GM18507 (cell line): ENCODE results near the gene KIF26B.

Experiments
- DNase-seq: peaks from one replicate; pipeline ENCODE4 v3.0.0; 2011; ENCODE audit warnings: low read depth; ENCODE audit not compliant: insufficient read length; ENCODE audit errors: extremely low spot score
- FAIRE-seq: peaks from 2 replicates; lab custom pipeline; 2011; peaks lifted over from hg19 to GRCh38; lab: Jason Lieb, UNC

KIF26B gene

DNA sequence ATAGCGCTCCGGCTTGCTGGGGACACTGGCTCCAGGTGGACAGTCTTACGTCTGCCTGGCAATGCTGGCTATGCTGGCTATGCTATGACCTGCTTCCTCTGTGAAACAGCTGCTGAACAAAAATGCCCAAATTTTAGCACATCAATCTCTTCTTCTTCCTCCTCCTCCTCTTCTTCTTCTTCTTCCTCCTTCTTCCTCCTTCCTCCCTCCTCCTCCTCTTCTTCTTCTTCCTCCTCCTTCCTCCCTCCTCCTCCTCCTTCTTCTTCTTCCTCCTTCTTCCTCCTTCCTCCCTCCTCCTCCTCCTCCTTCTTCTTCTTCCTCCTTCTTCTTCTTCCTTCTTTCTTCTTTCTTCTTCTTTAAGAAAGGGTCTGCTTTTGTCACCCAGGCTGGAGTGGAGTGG is 401.3 kb downstream of the KIF26B start:
- FAIRE-seq = no peak
- no peak for DNase-seq

DNA sequence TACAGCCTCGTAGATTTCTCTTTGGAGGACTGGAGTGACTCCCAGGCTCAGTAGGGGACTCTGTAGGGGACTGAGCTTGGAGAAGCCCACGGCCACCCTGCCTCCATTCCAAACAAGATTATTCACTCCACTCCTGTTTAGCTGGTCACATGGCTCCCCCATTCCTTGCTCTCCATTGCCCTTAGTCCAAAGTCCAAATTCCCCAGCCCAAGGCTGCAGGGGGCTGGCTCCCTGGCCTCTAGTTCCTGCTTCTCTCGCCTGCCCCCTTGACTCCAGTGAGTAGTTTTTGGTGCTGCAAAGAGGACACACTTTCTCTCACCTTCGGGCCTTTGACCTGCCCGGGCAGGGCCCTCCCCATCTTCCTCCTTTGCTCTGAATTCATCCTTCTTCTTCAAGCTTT is 403.3 kb downstream of the KIF26B start:
- FAIRE-seq (no peak), DNase-seq (no peak)

DNA sequence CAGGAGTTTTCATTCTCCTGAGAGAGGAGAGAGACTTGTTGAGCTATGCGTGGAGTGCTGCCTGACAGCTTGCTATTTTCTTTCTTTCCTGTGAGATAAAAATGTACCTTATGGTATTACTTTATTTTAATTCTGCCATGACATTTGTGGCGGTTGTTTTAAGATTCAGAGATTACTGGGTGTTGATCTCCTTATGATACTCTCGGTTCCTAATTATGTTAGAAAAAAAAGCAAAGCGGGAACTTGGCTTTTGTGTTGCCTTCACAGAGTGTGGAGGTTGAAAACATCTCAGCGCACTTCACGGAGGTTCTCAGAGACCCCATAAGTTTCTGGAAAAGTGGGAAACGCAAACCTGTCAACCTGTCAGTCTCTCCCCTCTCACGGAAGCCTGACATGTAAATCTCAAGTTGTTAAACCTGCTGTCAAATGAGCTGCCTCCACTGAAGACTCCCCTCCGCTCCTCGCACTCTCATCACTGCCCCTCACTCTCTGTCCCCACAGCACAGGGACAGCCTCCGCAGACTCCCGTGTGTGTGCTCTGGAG is 405.6 kb downstream of the KIF26B start:
- no peak for FAIRE-seq
- DNase-seq = no peak

DNA sequence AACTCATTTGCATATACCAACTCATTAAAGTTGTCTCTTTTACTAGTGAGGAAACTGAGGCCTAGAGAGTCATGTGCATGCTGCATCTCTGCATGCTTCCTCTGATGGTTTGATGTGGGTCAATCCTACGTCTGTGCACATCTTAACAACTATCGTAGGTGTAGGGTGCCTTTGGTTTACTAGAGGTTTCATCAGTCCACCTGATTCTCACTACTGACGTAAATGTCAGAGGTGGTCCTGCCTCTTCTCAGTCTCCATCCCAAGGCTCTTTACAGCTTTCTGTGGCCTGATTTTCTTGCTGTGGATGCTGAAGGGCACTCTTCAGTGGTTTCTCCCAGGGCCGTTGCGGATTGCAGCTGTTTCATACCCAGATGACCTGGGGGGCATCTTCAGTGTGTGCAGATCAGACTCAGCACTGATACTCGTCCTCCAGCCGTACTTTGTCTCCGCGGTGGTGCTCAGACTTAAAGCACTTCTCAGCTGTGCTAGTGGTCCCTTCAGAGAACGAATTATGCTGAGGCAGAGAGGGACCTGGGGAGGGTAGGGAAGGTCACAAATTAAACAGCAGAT is 407.0 kb downstream of the KIF26B start:
- FAIRE-seq = no peak
- DNase-seq = no peak

DNA sequence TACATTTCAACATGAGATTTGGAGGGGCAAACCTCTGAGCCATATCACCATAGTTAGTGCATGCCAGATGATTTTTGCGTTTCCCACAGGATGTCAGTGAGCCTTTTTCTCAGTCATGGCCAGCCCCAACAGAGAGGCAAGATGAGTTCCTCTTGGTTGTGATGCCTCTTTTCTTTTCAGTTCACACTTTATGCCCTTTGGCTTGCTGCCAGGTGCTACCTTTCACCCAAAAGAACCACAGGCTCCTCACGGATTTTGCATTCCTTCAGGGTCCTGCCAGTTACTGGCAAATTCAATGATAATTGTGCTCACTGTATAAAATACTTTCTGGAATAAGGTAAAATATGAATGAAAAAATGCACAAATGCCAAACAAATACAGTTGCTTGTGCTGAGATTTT is 411.3 kb downstream of the KIF26B start:
- DNase-seq = no peak
- no peak for FAIRE-seq

DNA sequence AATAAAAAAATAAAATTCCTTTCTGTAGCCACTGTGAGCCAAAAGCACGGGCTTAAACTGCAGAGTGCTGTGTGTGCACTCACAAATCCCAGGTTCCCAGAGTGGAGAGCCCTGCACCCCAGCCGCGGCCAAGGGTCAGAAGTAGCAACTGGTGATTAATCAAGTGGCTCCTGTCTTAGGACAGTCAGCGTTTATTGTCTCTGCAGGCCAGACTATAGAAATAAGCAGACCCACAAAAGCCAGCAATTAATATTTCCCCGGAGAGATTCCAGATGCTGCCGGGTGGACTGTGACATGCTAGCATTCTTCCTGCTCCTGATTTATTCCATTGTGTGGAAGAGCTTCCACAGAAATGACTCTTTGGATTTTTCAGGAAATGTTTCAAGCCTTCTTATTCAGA is 412.2 kb downstream of the KIF26B start:
- DNase-seq (no peak), FAIRE-seq (no peak)

DNA sequence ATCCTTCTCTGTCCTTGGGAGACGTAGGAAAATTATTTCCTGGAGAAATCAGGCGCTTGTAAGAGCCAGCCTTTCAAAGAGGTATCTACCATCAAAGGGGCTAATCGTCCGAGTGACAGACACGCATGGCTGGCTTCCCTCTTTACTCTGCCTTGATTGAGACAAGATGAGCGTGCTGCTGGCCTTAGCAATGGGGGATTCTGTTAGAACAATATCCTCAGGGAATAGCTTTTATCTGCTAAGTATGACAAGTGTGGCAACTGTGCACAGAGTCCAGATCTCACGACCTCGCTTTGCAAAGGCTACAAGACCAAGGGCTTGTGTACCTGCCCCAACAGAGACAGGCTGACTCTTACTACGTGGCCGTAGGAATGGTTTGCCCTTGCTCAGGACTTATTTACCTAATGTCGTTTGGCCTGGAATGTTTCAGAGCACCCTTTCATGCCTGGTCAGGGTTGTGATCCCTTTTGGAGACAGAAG is 417.1 kb downstream of the KIF26B start:
- no peak for DNase-seq
- FAIRE-seq = no peak

DNA sequence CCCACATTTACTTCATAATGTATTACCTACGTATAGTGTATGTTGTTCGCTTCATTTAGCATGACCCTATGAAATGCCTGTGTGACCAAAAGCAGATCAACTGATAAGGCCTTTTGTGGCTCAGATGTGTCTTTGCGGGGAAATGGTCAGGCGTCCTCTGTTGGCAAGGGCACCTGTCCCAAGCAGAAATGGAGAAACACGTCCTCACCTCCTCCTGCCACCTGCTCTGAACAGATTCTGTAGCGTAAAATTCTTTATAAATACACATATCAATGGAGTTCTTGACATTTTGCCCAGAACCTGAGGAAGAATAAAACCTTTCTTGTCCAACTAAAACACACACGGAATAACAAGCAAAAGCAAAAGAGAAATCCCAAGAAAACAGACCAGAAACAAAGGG is 417.9 kb downstream of the KIF26B start:
- DNase-seq = no peak
- FAIRE-seq = no peak

DNA sequence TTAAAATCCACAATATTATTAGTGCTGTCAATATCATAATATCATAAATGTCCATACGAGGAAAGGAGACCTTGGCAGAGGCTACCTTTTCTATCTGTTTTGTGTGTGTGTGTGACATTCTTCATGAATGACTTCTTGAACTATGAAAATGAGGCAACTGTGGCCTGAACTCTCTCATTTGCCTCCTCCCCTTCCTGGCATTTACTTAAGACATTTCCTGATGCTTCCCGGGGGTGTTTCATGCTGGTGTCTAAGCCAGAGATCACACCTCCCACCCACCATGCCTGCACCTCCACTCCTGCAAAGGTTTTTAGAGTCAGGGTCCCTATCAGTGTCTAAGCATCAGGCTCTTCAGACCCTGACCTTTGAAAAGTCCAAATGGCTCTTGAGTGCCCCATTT is 420.9 kb downstream of the KIF26B start:
- FAIRE-seq (no peak), DNase-seq (no peak)

DNA sequence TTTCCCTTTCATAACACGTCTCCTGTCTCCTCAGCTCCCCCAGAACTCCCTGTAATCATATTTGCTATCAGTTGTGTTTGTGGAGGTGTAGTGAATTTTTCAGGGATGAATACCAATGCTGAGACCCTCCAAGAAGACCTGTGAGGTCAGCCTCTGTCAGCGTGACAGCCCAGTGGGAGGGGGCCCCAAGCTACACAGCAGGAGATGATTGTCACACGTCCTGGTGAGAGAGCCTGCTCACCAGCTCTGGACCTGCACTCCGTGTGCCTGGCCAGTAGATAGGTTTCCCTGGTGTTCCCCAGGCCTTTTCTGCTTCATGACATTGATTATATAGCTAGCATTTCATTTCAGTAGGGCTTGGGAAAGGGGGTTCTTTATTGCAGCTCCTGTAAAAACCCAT is 421.5 kb downstream of the KIF26B start:
- FAIRE-seq = no peak
- no peak for DNase-seq

DNA sequence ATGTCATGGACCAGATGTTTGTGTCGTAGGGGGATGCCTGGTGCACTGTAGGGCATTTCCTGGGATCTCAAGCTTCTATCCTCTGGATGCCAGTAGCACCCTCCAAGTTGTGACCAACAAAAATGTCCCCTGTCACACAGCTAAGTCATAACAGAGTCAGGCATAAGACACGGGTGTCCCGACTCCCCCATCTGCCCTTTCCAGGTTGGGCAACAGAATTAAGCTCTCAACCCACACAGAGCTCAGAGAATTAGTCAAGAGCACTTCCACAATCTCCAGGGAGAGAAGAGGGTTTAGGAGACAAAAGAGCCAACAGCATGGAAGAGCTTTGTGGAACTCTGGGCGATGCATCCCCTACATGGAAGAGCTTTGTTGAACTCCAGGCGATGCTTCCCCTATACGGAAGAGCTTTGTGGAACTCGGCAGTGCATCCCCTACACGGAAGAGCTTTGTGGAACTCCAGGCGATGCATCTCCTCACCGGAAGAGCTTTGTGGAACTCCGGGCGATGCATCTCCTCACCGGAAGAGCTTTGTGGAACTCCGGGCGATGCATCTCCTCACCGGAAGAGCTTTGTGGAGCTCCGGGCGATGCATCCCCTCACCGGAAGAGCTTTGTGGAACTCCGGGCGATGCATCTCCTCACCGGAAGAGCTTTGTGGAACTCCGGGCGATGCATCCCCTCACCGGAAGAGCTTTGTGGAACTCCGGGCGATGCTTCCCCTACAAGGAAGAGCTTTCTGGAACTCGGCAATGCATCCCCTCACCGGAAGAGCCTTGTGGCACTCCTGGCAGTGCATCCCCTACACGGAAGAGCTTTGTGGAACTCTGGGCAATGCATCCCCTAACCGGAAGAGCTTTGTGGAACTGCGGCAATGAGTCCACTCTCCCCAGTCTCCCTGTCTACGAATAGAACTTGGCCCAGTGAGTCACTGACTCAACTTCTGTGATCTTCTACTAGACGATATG is 422.7 kb downstream of the KIF26B start:
- no peak for FAIRE-seq
- no peak for DNase-seq

DNA sequence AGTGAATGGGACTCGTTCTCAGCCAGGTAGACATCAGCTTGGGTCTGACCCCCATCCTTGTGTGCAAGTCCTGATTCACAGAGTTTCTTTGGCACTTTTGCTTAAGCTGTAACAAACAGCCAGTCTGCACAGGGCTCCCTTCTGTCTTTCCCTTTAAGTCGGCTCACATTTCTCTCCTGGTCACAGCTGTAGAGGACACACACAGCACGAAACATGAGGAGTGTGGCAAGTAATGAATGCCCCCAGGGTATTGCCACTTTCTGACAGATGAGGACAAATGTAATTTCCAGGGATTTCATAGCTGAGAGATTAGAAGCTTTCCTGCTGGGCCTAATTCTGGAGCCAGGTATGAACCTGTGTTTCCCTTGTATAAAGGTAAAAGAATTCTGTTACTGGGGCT is 423.5 kb downstream of the KIF26B start:
- no peak for FAIRE-seq
- no peak for DNase-seq

DNA sequence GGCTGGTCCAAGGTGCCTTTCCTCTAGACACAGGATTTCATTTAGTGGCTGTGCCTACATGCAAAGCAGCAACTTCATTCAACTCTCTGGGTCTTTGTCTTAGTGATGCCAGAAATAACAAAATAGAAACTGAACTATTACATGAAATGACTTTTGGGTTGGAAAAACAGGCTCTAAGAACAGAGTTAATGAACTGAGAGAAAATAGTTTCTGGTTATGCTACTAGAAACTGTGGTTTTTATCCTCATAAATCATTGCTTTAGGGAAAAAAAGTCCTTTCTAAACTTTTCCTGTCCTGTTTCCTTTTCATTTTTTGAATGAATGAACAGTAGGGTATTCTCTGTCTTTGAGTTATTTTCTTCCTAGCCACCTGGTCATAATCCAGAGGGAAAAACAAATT is 424.0 kb downstream of the KIF26B start:
- FAIRE-seq (no peak), DNase-seq (no peak)

DNA sequence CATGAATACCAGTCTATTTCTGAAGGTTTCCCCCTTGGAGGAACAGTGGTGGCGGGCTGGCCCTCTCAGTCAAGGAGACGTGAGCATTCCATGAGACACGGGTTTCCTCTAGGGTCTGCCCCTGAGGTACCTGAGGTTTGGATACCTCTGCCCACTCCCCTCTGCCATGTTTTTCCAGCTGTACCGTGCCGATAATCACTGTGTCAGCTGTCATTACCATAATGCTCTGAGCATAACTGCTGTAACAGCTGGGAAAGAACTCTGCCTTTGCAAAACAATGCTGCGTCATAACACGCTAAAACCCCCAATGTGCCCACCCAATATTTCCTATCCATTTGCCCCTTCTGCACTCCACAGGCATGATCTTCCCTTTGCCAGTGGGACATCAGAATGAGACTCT is 425.1 kb downstream of the KIF26B start:
- DNase-seq = no peak
- no peak for FAIRE-seq

DNA sequence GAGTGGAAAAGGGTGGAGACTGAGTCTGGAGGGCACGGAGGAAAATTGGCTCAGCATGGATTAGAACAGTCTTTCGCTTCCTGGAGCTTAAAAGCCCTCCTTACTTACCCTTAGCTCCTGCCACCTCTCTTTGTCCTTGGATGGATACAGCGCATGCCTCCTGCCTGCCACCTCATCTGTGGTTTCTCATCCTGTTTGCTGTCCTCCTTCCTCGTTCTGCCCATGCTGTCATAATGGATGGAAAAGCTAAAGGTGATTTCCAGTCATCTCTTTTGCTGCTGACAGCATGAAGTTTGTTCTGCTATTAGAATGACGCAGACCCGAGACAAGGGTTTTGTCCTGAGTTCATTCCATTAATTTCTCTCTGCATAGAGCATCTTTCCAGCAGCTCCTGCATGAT is 425.9 kb downstream of the KIF26B start:
- no peak for DNase-seq
- FAIRE-seq = no peak

DNA sequence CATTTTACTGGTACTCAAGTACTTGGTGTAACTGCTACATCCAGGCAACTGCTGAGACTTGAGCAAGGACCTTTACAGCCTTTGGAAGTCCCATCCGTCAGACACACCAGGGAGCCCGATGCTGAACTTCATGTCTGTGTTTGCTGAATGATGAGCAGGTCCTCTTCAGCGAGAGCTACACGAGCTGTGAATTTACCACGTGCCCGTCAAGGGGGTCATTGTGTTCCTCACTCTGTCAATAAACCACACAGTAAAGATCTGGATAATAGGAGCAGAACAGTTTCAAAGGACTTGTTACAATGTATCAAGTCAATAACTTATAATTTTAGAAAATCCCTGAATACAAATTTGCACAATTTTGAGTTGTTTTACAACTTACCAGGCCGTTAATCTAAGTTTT is 427.2 kb downstream of the KIF26B start:
- FAIRE-seq (no peak), DNase-seq (no peak)

DNA sequence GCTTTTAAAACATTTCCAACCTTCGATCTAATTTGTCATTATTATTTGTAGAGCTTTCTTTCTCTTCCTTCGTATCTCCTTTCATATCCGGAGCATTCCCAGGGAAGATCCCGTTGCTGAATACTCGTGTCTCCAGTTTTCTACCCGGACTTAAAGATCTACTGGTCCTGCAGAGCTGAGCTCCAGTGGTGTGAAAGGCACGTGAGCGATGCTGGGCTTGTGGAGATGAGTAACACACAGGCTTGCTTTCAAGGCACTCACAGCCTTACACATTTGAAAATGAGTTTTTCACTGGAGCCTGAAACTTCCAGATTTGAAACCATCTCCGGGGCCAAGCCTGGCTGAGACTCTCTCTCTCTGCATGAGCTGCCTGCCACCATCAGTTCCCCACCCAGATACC is 428.3 kb downstream of the KIF26B start:
- FAIRE-seq = no peak

DNA sequence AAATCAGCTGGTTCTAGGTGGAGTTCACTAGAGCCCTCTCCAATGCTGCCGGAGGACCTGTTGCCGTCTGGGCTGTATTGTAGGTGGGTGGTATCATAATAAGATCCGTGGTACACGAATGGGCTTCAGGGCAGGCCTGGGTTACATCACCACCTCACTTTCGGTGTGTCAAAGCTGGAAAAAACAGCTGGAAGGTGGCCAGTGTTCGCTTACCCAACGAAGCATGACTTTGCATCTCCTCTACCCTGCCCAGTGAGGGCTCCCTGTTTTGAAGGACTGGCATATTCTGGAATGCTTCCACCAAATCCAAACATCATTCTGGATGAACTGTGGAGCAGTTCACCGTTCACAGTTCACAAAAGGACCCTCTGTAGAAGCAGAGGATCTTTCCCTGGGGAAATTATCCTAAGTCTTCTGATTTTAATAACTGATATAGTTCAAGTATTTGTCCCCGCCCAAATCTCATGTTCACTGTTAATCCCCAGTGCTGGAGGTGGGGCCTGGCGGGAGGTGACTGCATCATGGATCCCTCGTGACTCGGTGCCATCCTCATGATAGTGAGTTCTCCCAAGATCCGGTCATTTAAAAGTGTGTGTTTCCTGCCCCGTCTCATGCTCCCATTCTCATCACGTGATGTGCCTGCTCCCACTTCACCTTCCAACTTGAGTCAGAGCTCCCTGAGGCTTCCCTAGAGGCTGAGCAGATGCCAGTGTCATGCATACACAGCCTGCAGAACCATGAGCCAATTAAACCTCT is 429.0 kb downstream of the KIF26B start:
- FAIRE-seq = no peak

More for the DNA sequence above, 428.3 kb downstream of the KIF26B start:
- DNase-seq = no peak

DNA sequence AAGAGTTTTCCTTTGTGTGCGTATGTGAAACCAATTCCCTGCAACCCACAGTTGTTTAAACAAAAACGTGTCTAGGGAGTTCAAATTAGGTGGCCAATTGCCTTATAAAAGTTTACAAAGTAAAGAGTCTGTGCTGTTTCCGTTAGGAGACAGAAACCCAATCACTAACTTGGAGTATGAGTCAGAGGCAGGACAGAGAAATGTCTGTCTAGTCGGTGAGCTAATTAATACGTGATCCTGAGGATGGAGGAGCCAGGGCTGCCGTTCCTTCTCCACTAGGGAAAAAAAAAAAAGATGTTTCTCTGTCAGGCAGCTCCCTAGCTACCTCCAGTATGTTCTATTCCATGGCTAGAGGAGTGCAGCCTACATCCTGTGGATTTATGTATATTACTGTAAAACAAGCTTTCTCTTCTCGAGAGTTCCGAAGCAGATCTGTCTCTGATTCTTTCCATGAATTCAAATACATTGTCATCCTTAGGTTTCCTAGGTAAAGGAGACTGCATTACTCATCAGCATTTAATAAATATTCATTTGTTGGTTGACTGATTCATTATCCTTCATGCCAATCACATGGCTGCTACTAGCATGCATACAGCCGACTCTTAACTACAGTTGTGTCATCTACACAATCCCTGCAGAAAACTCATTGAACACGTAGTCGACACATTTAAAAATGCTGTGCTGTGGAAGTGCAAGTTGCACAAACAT is 430.6 kb downstream of the KIF26B start:
- FAIRE-seq (no peak), DNase-seq (no peak)

More for the DNA sequence above, 429.0 kb downstream of the KIF26B start:
- DNase-seq = no peak
